ENCODE results near the gene AKR1B15.

DNA sequence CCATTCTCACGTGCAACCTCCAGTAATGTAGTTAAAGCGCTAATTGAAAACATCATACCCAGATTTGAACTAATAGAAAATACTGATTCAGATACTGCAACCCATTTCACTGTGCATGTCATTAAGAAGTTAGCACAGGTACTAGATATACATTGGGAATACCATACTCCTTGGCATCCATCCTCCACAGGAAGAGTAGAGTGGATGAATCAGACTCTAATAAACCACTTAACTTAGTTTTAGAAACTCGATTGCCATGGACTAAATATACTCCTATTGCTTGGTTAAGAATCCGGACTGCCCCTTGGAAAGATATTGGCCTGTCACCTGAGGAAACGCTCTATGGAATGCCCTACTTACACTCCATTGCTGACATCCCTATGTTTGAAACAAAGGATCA lies 9.5 kb downstream of the AKR1B15 start:
- TF ChIP-seq, protein P1, sequence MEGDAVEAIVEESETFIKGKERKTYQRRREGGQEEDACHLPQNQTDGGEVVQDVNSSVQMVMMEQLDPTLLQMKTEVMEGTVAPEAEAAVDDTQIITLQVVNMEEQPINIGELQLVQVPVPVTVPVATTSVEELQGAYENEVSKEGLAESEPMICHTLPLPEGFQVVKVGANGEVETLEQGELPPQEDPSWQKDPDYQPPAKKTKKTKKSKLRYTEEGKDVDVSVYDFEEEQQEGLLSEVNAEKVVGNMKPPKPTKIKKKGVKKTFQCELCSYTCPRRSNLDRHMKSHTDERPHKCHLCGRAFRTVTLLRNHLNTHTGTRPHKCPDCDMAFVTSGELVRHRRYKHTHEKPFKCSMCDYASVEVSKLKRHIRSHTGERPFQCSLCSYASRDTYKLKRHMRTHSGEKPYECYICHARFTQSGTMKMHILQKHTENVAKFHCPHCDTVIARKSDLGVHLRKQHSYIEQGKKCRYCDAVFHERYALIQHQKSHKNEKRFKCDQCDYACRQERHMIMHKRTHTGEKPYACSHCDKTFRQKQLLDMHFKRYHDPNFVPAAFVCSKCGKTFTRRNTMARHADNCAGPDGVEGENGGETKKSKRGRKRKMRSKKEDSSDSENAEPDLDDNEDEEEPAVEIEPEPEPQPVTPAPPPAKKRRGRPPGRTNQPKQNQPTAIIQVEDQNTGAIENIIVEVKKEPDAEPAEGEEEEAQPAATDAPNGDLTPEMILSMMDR (IDR thresholded peaks at IDR 0.05), result no peak
- no peak for TF ChIP-seq POLR2A (IDR thresholded peaks at IDR 0.05)
